Measurements from ENCODE around the gene EXT2. TPM values are rescaled to one million over a fixed set of nuclear protein-coding genes. Genes with fewer than 3 reads are reported as not detected.

EXT2 gene
- total RNA-seq, 1 donor from 2014 or later: 78.6 TPM

DNA sequence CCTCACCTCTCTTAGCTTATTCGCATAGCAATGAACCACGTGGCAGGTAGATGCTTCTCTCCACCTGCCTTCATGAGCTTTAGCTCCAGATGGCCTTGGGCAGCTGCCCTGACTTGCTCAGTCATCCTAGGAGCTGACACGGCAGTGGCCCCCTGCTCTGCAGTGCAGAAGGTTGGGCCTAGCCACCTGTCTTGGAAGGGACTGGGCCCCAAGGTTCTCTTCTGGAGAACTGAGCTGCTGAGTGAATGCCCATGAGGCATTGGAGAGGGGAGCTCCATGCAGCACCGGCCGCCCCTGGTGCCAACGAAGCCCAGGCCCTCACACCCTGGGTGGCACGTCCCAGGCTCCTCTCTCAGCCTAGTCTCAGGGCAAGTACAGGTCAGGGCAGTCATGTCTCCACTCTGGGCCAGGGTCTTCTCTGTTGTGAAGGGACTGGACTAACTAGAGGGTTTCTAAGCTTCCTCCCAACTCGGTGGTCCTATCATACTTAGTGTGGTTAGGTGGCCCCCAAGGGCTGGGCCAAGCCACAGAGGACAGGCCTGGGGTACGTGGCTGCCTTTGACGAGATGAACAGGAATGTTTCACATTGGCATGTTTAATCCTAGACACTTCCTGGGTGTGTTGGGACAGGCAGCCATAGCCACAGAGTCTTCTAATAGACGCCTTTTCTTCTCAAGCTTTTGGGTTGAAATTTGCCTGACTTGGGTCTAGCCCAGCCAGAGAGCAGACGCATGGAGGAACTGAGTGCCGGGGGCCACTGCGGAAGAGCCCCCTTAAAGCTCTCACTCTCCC is 166.5 kb downstream of the EXT2 start:
- Histone ChIP-seq H3K9me3 (no peaks in the 10 kb centered on the region), H3K4me1 (no peaks in the 10 kb centered on the region), H3K4me3 (no peak overlapping the region), H3K27ac (no peak overlapping the region), H3K27me3 (no peaks in the 10 kb centered on the region), H3K36me3 (no peaks in the 10 kb centered on the region)
- intact Hi-C loops (cut with DNase I): no loop called here
- no peak for DNase-seq (ENCODE audit: extremely low spot score in 2 of 2)
- no peak for TF ChIP-seq POLR2A (IDR thresholded peaks at IDR 0.05)
- TF ChIP-seq POLR2AphosphoS5 (IDR thresholded peaks at IDR 0.05; ENCODE audit: insufficient read depth in 1 of 2, low read depth in 1 of 2): no peak
- TF ChIP-seq, protein P1, sequence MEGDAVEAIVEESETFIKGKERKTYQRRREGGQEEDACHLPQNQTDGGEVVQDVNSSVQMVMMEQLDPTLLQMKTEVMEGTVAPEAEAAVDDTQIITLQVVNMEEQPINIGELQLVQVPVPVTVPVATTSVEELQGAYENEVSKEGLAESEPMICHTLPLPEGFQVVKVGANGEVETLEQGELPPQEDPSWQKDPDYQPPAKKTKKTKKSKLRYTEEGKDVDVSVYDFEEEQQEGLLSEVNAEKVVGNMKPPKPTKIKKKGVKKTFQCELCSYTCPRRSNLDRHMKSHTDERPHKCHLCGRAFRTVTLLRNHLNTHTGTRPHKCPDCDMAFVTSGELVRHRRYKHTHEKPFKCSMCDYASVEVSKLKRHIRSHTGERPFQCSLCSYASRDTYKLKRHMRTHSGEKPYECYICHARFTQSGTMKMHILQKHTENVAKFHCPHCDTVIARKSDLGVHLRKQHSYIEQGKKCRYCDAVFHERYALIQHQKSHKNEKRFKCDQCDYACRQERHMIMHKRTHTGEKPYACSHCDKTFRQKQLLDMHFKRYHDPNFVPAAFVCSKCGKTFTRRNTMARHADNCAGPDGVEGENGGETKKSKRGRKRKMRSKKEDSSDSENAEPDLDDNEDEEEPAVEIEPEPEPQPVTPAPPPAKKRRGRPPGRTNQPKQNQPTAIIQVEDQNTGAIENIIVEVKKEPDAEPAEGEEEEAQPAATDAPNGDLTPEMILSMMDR (IDR thresholded peaks at IDR 0.05): no peak

DNA sequence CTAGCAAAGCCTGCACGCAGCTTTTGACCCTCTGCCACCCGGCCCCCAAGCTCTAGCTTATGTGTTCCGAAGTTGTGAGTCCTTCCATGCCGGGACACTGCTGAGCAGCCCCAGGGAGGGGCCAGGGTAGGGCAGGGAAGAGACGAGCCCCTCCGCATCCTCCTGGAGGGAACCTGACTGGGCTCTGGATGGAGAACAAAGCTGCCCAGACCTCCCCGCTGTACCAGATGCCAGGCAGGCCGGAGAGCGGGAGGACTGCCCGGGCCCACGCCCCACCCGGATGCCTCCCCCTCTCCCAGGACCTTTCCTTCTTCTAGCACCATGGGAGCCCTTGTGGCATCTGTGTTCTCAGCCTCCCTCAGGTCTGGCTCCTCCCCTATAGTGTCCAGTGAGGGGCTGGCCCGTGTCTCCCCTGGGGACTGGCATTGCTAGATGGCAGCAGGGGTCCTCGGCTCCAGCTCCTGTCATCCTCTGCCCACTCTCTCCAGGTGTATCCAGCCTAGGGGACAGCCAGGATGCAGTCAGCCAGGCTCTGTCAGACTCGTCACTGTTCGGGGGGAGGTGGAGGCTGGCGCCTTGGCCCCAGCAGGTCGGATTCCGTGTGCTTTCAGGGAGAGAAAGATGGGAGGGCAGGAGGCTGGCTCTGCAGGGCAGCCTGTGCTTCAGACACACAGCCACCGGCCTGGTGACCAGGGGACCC is 168.4 kb downstream of the EXT2 start:
- Histone ChIP-seq H3K36me3 (no peaks in the 10 kb centered on the region), H3K4me1 (no peaks in the 10 kb centered on the region), H3K27me3 (no peaks in the 10 kb centered on the region), H3K4me3 (no peak overlapping the region), H3K9me3 (no peaks in the 10 kb centered on the region), H3K27ac (no peak overlapping the region)
- DNase-seq (ENCODE audit: extremely low spot score in 2 of 2): no peak
- TF ChIP-seq, protein P1 (IDR thresholded peaks at IDR 0.05): no peak
- intact Hi-C loops (cut with DNase I): no loop called here

GRCh38 chr11:44264438-44264749 is 168.9 kb downstream of the EXT2 start:
- Histone ChIP-seq H3K9me3 (no peaks in the 10 kb centered on the region), H3K4me1 (no peaks in the 10 kb centered on the region), H3K27me3 (no peaks in the 10 kb centered on the region), H3K36me3 (no peaks in the 10 kb centered on the region), H3K4me3 (no peak overlapping the region), H3K27ac (no peak overlapping the region)
- no peak for DNase-seq (ENCODE audit: extremely low spot score in 2 of 2)
- intact Hi-C loops (cut with DNase I): no loop called here
- TF ChIP-seq, protein P1 (IDR thresholded peaks at IDR 0.05): no peak
- no peak for TF ChIP-seq POLR2A (IDR thresholded peaks at IDR 0.05)
- no peak for TF ChIP-seq POLR2AphosphoS5 (IDR thresholded peaks at IDR 0.05; ENCODE audit: insufficient read depth in 1 of 2, low read depth in 1 of 2)

DNA sequence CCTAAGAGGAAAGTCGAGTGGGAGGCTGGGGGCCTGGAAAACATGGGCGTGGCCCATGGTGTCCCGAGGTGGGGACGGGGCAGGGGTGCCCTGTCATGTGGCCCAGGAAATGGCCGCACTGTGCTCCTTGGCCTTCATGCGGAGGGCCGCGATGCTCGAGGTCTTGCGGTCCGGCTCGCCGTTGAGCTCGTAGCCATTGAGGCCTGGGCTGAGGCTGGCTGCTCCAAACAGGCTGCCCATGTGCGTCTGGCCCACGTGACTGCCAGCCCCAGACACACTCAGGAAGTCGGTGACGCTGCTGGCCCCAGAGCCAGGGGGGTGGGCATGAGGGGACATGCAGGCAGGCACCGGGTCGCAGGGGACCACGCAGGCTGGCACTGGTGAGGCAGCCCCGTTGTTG is 169.3 kb downstream of the EXT2 start:
- intact Hi-C loops (cut with DNase I): no loop called here
- TF ChIP-seq, protein P1 (IDR thresholded peaks at IDR 0.05): no peak
- no peak for TF ChIP-seq POLR2AphosphoS5 (IDR thresholded peaks at IDR 0.05; ENCODE audit: insufficient read depth in 1 of 2, low read depth in 1 of 2)
- no peak for TF ChIP-seq POLR2A (IDR thresholded peaks at IDR 0.05)
- Histone ChIP-seq H3K9me3 (no peaks in the 10 kb centered on the region), H3K27me3 (no peaks in the 10 kb centered on the region), H3K27ac (no peak overlapping the region), H3K36me3 (no peaks in the 10 kb centered on the region), H3K4me3 (no peak overlapping the region), H3K4me1 (no peaks in the 10 kb centered on the region)
- no peak for DNase-seq (ENCODE audit: extremely low spot score in 2 of 2)
